Esophagus muscularis mucosa (tissue), 4 donors: Measurements from ENCODE around the gene CDX1. TPM values are rescaled to one million over a fixed set of nuclear protein-coding genes. Genes with fewer than 3 reads are reported as not detected.
A peak's percentile ranks its signal among the peaks of the same experiment; 100 is the strongest.

Experiments used
- DNase-seq: peaks from one replicate; pipeline ENCODE4 v3.0.0-alpha.2; 2017; ENCODE audit errors: extremely low spot score
- H3K27ac ChIP-seq, 4 donors: fragments of 200-600 bp; sonication (generic); replicated peaks in 1 of 4; 1 replicate in 3 of 4; 2 replicates in 1 of 4; pipeline ENCODE4 v1.5.1; 2016 to 2019; ENCODE audit warnings: mild to moderate bottlenecking in 1 of 4
- H3K27me3 ChIP-seq, 4 donors: fragments of 200-600 bp; sonication (generic); one replicate each; pipeline versions ENCODE4 v1.5.1 to v1.6.0; 2016 to 2019
- H3K36me3 ChIP-seq, 4 donors: fragments of 200-600 bp; sonication (generic); one replicate each; pipeline ENCODE4 v1.5.1; 2016 to 2019
- H3K4me1 ChIP-seq, 4 donors: fragments of 200-600 bp; sonication (generic); one replicate each; pipeline ENCODE4 v1.5.1; 2016 to 2019
- H3K4me3 ChIP-seq, 4 donors: fragments of 200-600 bp; sonication (generic); 1 replicate in 2 of 4; 2 replicates in 2 of 4; pipeline ENCODE4 v1.5.1; 2016 to 2019; ENCODE audit warnings: mild to moderate bottlenecking in 4 of 4, moderate library complexity in 1 of 4
- H3K9me3 ChIP-seq, 4 donors: fragments of 200-600 bp; sonication (generic); 1 replicate in 3 of 4; 2 replicates in 1 of 4; pipeline ENCODE4 v1.5.1; 2016 to 2019
- CTCF ChIP-seq, 3 experiments: fragments of 200-600 bp in 2 of 3; fragments of 450-650 bp in 1 of 3; sonication (generic) in 2 of 3; IDR thresholded peaks; one replicate each; pipeline ENCODE4 v1.5.1; 2017 to 2019; ENCODE audit warnings: antibody characterized with exemption in 3 of 3, mild to moderate bottlenecking in 2 of 3, moderate library complexity in 1 of 3
- EP300 ChIP-seq: sonication (generic); formaldehyde crosslinking; IDR thresholded peaks from one replicate; pipeline ENCODE4 v1.6.1; 2017; ENCODE audit warnings: antibody characterized with exemption
- POLR2A ChIP-seq: fragments of 450-650 bp; IDR thresholded peaks from one replicate; pipeline ENCODE4 v1.6.1; 2017; ENCODE audit warnings: antibody characterized with exemption, moderate library complexity, mild to moderate bottlenecking, low read depth
- POLR2AphosphoS5 ChIP-seq, 2 donors: sonication (generic); formaldehyde crosslinking; IDR thresholded peaks; one replicate each; pipeline ENCODE4 v1.6.1; 2017; ENCODE audit warnings: antibody characterized with exemption in 2 of 2
- WGBS: methylation state at CpG from one replicate; pipeline ENCODE4 v1.1.5; 2018; 5-methylcytosine and 5-hydroxymethylcytosine counted together
- intact Hi-C: fragments of 100-400 bp; cut with DNase I; formaldehyde crosslinking; loops from one replicate; pipeline ENCODE4 v1.15.1; 2023
- total RNA-seq, 4 donors: library from RNA; depleted of rRNA; stranded (reverse); fragments of >200 nt; gene quantifications; one replicate each; pipeline versions ENCODE4 v1.1.0 to v1.2.1, GENCODE V29; 2016

The CDX1 gene
- total RNA-seq, 4 donors from 2014 or later, result 0.23 TPM; not detected in 3

GRCh38 chr5:150163547-150164059 lies 3.0 kb upstream of the CDX1 start:
- intact Hi-C loops, result loop anchor here (5.0 kb wide), 2 partner anchors 189 to 274 kb away; no protein-coding TSS in a partner anchor
- WGBS, result 65% methylated on average over 13 of the region's 13 CpGs

GRCh38 chr5:150164211-150164980 lies 2.2 kb upstream of the CDX1 start:
- intact Hi-C loops, result loop anchor here (5.0 kb wide), 2 partner anchors 188 to 273 kb away; no protein-coding TSS in a partner anchor
- Histone ChIP-seq H3K9me3 (no peaks in the 10 kb centered on the region), H3K27me3 (peaks cover 0 to 23% (median 6%) of the 10 kb centered on the region in 4 donors), H3K27ac (peak overlapping the region; percentile 60 to 69 (median 64)), H3K36me3 (no peaks in the 10 kb centered on the region), H3K4me3 (no peak overlapping the region), H3K4me1 (peaks cover 33 to 44% (median 40%) of the 10 kb centered on the region in 4 donors)
- 59% methylated on average over 5 of the region's 6 CpGs for WGBS
- no peak for DNase-seq
- TF ChIP-seq CTCF (IDR thresholded peaks at IDR 0.05) (no peak), POLR2AphosphoS5 (IDR thresholded peaks at IDR 0.05) (peak in 1 of 2 donors; percentile 57), EP300 (no peak)

More at GRCh38 chr5:150163547-150164059, 3.0 kb upstream of the CDX1 start:
- DNase-seq, result peak; percentile 94
- Histone ChIP-seq H3K27ac (peak overlapping the region; percentile 60 to 69 (median 64)), H3K4me3 (no peak overlapping the region), H3K36me3 (no peaks in the 10 kb centered on the region), H3K9me3 (no peaks in the 10 kb centered on the region), H3K4me1 (peaks cover 30 to 50% (median 48%) of the 10 kb centered on the region in 4 donors), H3K27me3 (peaks cover 0 to 23% (median 6%) of the 10 kb centered on the region in 4 donors)
- no peak for TF ChIP-seq POLR2AphosphoS5 (IDR thresholded peaks at IDR 0.05)
- TF ChIP-seq EP300, result no peak
- peak in 1 of 3 experiments; percentile 13 for TF ChIP-seq CTCF (IDR thresholded peaks at IDR 0.05)

- peaks cover 28 to 39% (median 33%) of the 10 kb centered on the region in 4 donors for H3K4me1 ChIP-seq
Observed at GRCh38 chr5:150166037-150166649, 435 bp upstream of the CDX1 start.

GRCh38 chr5:150167512-150167850 lies 903 bp downstream of the CDX1 start:
- Histone ChIP-seq H3K27me3 (peaks cover 0 to 31% (median 6%) of the 10 kb centered on the region in 4 donors), H3K36me3 (no peaks in the 10 kb centered on the region), H3K4me3 (no peak overlapping the region), H3K27ac (no peak overlapping the region), H3K4me1 (peaks cover 21 to 30% (median 26%) of the 10 kb centered on the region in 4 donors), H3K9me3 (no peaks in the 10 kb centered on the region)
- TF ChIP-seq POLR2A, result no peak
- TF ChIP-seq CTCF (IDR thresholded peaks at IDR 0.05), result no peak
- no peak for TF ChIP-seq EP300
- no peak for TF ChIP-seq POLR2AphosphoS5 (IDR thresholded peaks at IDR 0.05)
- intact Hi-C loops, result no loop called here
- no peak for DNase-seq
- WGBS, result 89% methylated on average over 14 of the region's 15 CpGs

More at GRCh38 chr5:150166037-150166649, 435 bp upstream of the CDX1 start:
- 92% methylated on average over 22 of the region's 27 CpGs for WGBS
- Histone ChIP-seq H3K27ac (no peak overlapping the region), H3K4me3 (no peak overlapping the region), H3K36me3 (no peaks in the 10 kb centered on the region), H3K27me3 (peaks cover 0 to 31% (median 6%) of the 10 kb centered on the region in 4 donors), H3K9me3 (no peaks in the 10 kb centered on the region)
- intact Hi-C loops, result no loop called here
- TF ChIP-seq POLR2AphosphoS5 (IDR thresholded peaks at IDR 0.05) (no peak), CTCF (IDR thresholded peaks at IDR 0.05) (no peak), EP300 (no peak), POLR2A (no peak)
- DNase-seq, result no peak
